ENCODE measurements around the gene RADIL.

RADIL gene

GRCh38 chr7:4837041-4837802, 46.3 kb downstream of the RADIL start:
- Histone ChIP-seq H3K27ac (ENCODE audit: low read depth, low read length) (no peak overlapping the region), H3K9me3 (ENCODE audit: control insufficient read depth, insufficient read depth, low read length) (no peaks in the 10 kb centered on the region), H3K4me1 (ENCODE audit: control insufficient read depth, low read length) (no peaks in the 10 kb centered on the region), H4K20me1 (ENCODE audit: control insufficient read depth, insufficient read depth, low read depth, low read length) (no peaks in the 10 kb centered on the region), H3K4me3 (ENCODE audit: low read length) (no peak overlapping the region), H3F3A (ENCODE audit: control insufficient read depth, insufficient read depth) (no peaks in the 10 kb centered on the region), H3K36me3 (ENCODE audit: control insufficient read depth, low read length) (no peaks in the 10 kb centered on the region), H3K79me2 (ENCODE audit: control insufficient read depth, low read length) (no peaks in the 10 kb centered on the region), H3K27me3 (ENCODE audit: control insufficient read depth, low read length) (no peaks in the 10 kb centered on the region), H3K4me2 (ENCODE audit: low read length) (no peak overlapping the region), H3K9me2 (replicated peaks; ENCODE audit: control insufficient read depth, low read length) (no peaks in the 10 kb centered on the region)
- no peak for TF ChIP-seq EZH2phosphoT487 (IDR thresholded peaks at IDR 0.05; ENCODE audit: borderline replicate concordance, low read length)
- TF ChIP-seq CTCF (IDR thresholded peaks at IDR 0.05; ENCODE audit: low read depth, low read length, poor library complexity, severe bottlenecking), result no peak

DNA sequence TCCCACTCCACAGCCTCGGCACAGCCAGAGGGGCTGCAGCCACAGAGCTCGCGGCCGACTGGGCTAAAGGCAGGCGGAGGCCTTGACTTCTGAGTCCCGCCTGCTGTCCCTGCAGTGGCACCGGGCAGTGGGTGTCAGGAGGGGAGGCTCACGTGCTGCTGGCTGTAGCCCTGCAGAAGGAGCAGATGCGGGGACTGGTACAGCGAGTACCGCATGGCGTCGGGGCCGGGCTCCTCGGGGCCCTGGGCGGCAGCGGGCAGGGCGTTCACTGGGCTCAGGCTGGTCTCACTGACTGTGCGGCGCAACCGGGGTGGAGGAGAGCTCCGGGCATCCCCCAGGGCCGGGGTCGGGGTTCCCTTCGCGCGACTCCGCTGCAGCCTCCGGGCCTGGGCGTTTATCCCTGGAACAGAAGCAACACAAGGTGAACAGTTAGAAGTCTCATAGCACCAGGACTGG, 47.3 kb downstream of the RADIL start:
- Histone ChIP-seq H3K4me2 (ENCODE audit: low read length) (no peak overlapping the region), H3K36me3 (ENCODE audit: control insufficient read depth, low read length) (no peaks in the 10 kb centered on the region), H3K79me2 (ENCODE audit: control insufficient read depth, low read length) (no peaks in the 10 kb centered on the region), H4K20me1 (ENCODE audit: control insufficient read depth, insufficient read depth, low read depth, low read length) (no peaks in the 10 kb centered on the region), H3K4me3 (ENCODE audit: low read length) (no peak overlapping the region), H3K9me3 (ENCODE audit: control insufficient read depth, insufficient read depth, low read length) (no peaks in the 10 kb centered on the region), H3K27me3 (ENCODE audit: control insufficient read depth, low read length) (no peaks in the 10 kb centered on the region), H3F3A (ENCODE audit: control insufficient read depth, insufficient read depth) (no peaks in the 10 kb centered on the region), H3K9me2 (replicated peaks; ENCODE audit: control insufficient read depth, low read length) (no peaks in the 10 kb centered on the region), H3K4me1 (ENCODE audit: control insufficient read depth, low read length) (no peaks in the 10 kb centered on the region), H3K27ac (ENCODE audit: low read depth, low read length) (no peak overlapping the region)
- TF ChIP-seq EZH2phosphoT487 (IDR thresholded peaks at IDR 0.05; ENCODE audit: borderline replicate concordance, low read length) (no peak), CTCF (IDR thresholded peaks at IDR 0.05; ENCODE audit: low read depth, low read length, poor library complexity, severe bottlenecking) (no peak)

- Histone ChIP-seq H3K36me3 (ENCODE audit: control insufficient read depth, low read length) (no peaks in the 10 kb centered on the region), H3K79me2 (ENCODE audit: control insufficient read depth, low read length) (no peaks in the 10 kb centered on the region), H3K9me3 (ENCODE audit: control insufficient read depth, insufficient read depth, low read length) (no peaks in the 10 kb centered on the region), H4K20me1 (ENCODE audit: control insufficient read depth, insufficient read depth, low read depth, low read length) (no peaks in the 10 kb centered on the region), H3K27ac (ENCODE audit: low read depth, low read length) (no peak overlapping the region), H3K4me1 (ENCODE audit: control insufficient read depth, low read length) (no peaks in the 10 kb centered on the region), H3K27me3 (ENCODE audit: control insufficient read depth, low read length) (no peaks in the 10 kb centered on the region), H3K9me2 (replicated peaks; ENCODE audit: control insufficient read depth, low read length) (no peaks in the 10 kb centered on the region), H3K4me3 (ENCODE audit: low read length) (no peak overlapping the region), H3K4me2 (ENCODE audit: low read length) (no peak overlapping the region), H3F3A (ENCODE audit: control insufficient read depth, insufficient read depth) (no peaks in the 10 kb centered on the region)
- TF ChIP-seq CTCF (IDR thresholded peaks at IDR 0.05; ENCODE audit: low read depth, low read length, poor library complexity, severe bottlenecking) (no peak), EZH2phosphoT487 (IDR thresholded peaks at IDR 0.05; ENCODE audit: borderline replicate concordance, low read length) (no peak)
Measured at GRCh38 chr7:4835398-4836205, 47.9 kb downstream of the RADIL start.
